Tracheal epithelial cell (primary cell): ENCODE data around the gene THRB. TPM values are rescaled to one million over a fixed set of nuclear protein-coding genes. Genes with fewer than 3 reads are reported as not detected.

Experiments used
- total RNA-seq: library from RNA; depleted of rRNA; stranded (reverse); fragments of >200 nt; gene quantifications from 2 replicates; pipeline ENCODE4 v1.2.1, GENCODE V29; 2014

THRB gene
- 5.1 and 10.0 TPM in 2 replicates for total RNA-seq

GRCh38 chr3:24494618-24495325 is at the start of gene THRB:
Gene THRB (minus strand): TSS chr3:24494850.

